HepG2 (cell line): Measurements from ENCODE around the gene PPP2R2B. TPM values are rescaled to one million over a fixed set of nuclear protein-coding genes. Genes with fewer than 3 reads are reported as not detected.

ENCODE experiments used
- ATAC-seq: fragments of 200-7000 bp; cut with Tn5 transposase; 3 replicates; pipeline ENCODE4 v1.9.1; 2020; ENCODE audit warnings: mild to moderate bottlenecking, moderate library complexity
- BruUV-seq: library from RNA; stranded (reverse); fragments of 400-500 nt; replicated peaks from 2 replicates; lab custom pipeline; 2021; lab: Mats Ljungman, UMichigan
- CTCF ChIA-PET: fragments of 300-600 bp; formaldehyde crosslinking; extraction: SDS; loops from one replicate; lab custom pipeline; 2021; ENCODE audit warnings: low total read pairs, inconsistent platforms, low intra/inter-chr PET ratio; lab: Yijun Ruan, JAX
- POLR2A ChIA-PET: fragments of 350-600 bp; sonication (Branson Sonifier 250); formaldehyde crosslinking; loops from one replicate; lab custom pipeline; 2020; ENCODE audit warnings: antibody characterized with exemption, inconsistent platforms; lab: Yijun Ruan, JAX
- DNase-seq: peaks from one replicate; pipeline ENCODE4 v3.0.0-alpha.2; 2015; ENCODE audit warnings: low spot score
- FAIRE-seq: peaks from 3 replicates; lab custom pipeline; 2011; peaks lifted over from hg19 to GRCh38; lab: Jason Lieb, UNC
- H2AFZ ChIP-seq: one replicate; pipeline ENCODE4 v1.6.1; 2011; ENCODE audit warnings: low read length, inconsistent platforms
- H3K27ac ChIP-seq: fragments of 300-600 bp; 3 replicates; pipeline ENCODE4 v1.8.0; 2011; ENCODE audit warnings: mixed run types, mild to moderate bottlenecking, mixed read lengths, low read length, inconsistent platforms; ENCODE audit not compliant: insufficient read depth; ENCODE audit errors: extremely low read length
- H3K27me3 ChIP-seq, 2 experiments: fragments of 200-600 bp in 1 of 2; 2 replicates in 1 of 2; 3 replicates in 1 of 2; pipeline versions ENCODE4 v1.6.0 to v1.8.0; 2011; ENCODE audit warnings: low read length in 2 of 2, mild to moderate bottlenecking in 2 of 2, moderate library complexity in 2 of 2, inconsistent platforms in 1 of 2; ENCODE audit not compliant: insufficient read depth in 2 of 2, control insufficient read depth in 1 of 2
- H3K36me3 ChIP-seq, 2 experiments: fragments of 200-600 bp in 1 of 2; replicated peaks in 1 of 2; 2 replicates in 1 of 2; 3 replicates in 1 of 2; pipeline versions ENCODE4 v1.5.1 to v1.8.0; 2011; ENCODE audit warnings: low read length in 2 of 2, inconsistent platforms in 1 of 2; ENCODE audit not compliant: insufficient read depth in 2 of 2, control insufficient read depth in 1 of 2
- H3K4me1 ChIP-seq: 2 replicates; pipeline ENCODE4 v1.5.1; 2012; ENCODE audit warnings: low read length, inconsistent platforms; ENCODE audit not compliant: insufficient read depth
- H3K4me2 ChIP-seq: 2 replicates; pipeline ENCODE4 v1.6.0; 2011; ENCODE audit warnings: low read depth, low read length, inconsistent platforms
- H3K4me3 ChIP-seq, 3 experiments: fragments of 200-600 bp in 1 of 3; sonication (generic), shearing (Covaris generic) in 1 of 3; replicated peaks in 1 of 3; 2 replicates each; pipeline ENCODE4 v1.5.1; 2011 to 2016; ENCODE audit warnings: low read length in 3 of 3, inconsistent platforms in 2 of 3, low read depth in 2 of 3, mild to moderate bottlenecking in 2 of 3, control low read depth in 1 of 3, mixed read lengths in 1 of 3; ENCODE audit not compliant: insufficient read depth in 1 of 3
- H3K79me2 ChIP-seq: one replicate; pipeline ENCODE4 v1.6.1; 2011; ENCODE audit warnings: low read length, inconsistent platforms; ENCODE audit not compliant: insufficient read depth
- H3K9ac ChIP-seq: 2 replicates; pipeline ENCODE4 v1.6.0; 2011; ENCODE audit warnings: mild to moderate bottlenecking, low read depth, low read length, inconsistent platforms; ENCODE audit not compliant: insufficient read depth
- H3K9me3 ChIP-seq: 2 replicates; pipeline ENCODE4 v1.5.1; 2012; ENCODE audit warnings: mild to moderate bottlenecking, low read length
- H4K20me1 ChIP-seq: 2 replicates; pipeline ENCODE4 v1.6.0; 2011; ENCODE audit warnings: inconsistent platforms, mild to moderate bottlenecking, low read length, moderate library complexity; ENCODE audit not compliant: insufficient read depth
- AHR ChIP-seq: IDR thresholded peaks from 2 replicates; pipeline ENCODE4 v1.6.1; 2018; ENCODE audit warnings: missing genetic modification reagents, missing compliant biosample characterization
- ATF7 ChIP-seq, 2 experiments: fragments of 450-650 bp in 1 of 2; sonication (generic) in 1 of 2; formaldehyde crosslinking in 1 of 2; IDR thresholded peaks; 2 replicates each; pipeline versions ENCODE4 v1.4.0 to v1.6.1; 2016 to 2020; ENCODE audit warnings: antibody characterized with exemption in 1 of 2, mild to moderate bottlenecking in 1 of 2, missing genetic modification reagents in 1 of 2
- ESRRA ChIP-seq: sonication (generic); formaldehyde crosslinking; IDR thresholded peaks from 2 replicates; pipeline ENCODE4 v1.5.1; 2020; ENCODE audit warnings: mild to moderate bottlenecking, low read depth, missing genetic modification reagents
- IKZF4 ChIP-seq: sonication (generic); formaldehyde crosslinking; IDR thresholded peaks from 2 replicates; pipeline ENCODE4 v1.5.1; 2020; ENCODE audit warnings: borderline replicate concordance, mild to moderate bottlenecking, low read depth, missing genetic modification reagents; ENCODE audit errors: not compliant biosample characterization
- NR2F1 ChIP-seq, 2 experiments: fragments of 450-650 bp in 1 of 2; formaldehyde crosslinking in 1 of 2; IDR thresholded peaks; 2 replicates each; pipeline versions ENCODE4 v1.5.0 to v1.6.1; 2016 to 2020; ENCODE audit warnings: mild to moderate bottlenecking in 1 of 2, missing compliant biosample characterization in 1 of 2, missing genetic modification reagents in 1 of 2, moderate library complexity in 1 of 2
- ZMAT5 ChIP-seq: sonication (generic); formaldehyde crosslinking; IDR thresholded peaks from 2 replicates; pipeline ENCODE4 v1.5.0; 2020; ENCODE audit warnings: mild to moderate bottlenecking, low read depth, missing genetic modification reagents, borderline replicate concordance
- ZMYM3 ChIP-seq: sonication (generic); formaldehyde crosslinking; IDR thresholded peaks from 2 replicates; pipeline ENCODE4 v1.5.1; 2020; ENCODE audit warnings: mild to moderate bottlenecking, missing genetic modification reagents
- ZNF703 ChIP-seq: sonication (generic); formaldehyde crosslinking; IDR thresholded peaks from 2 replicates; pipeline ENCODE4 v1.5.1; 2020; ENCODE audit warnings: missing genetic modification reagents, mild to moderate bottlenecking, moderate library complexity, borderline replicate concordance
- WGBS: methylation state at CpG from one replicate; pipeline ENCODE4 v1.1.6; 2017; ENCODE audit warnings: low lambda C conversion rate; 5-methylcytosine and 5-hydroxymethylcytosine counted together
- in situ Hi-C: cut with HindIII; loops from 2 replicates; pipeline ENCODE4 v1.10.0; 2017; ENCODE audit warnings: low pct_unique_long_range_greater_than_20kb; ENCODE audit not compliant: extremely low pct_ligation_motif_present
- intact Hi-C: fragments of 100-400 bp; cut with micrococcal nuclease; formaldehyde crosslinking; loops from one replicate; pipeline ENCODE4 v1.10.0; 2022; ENCODE audit not compliant: unreplicated experiment
- polyA plus RNA-seq, 8 experiments: library from polyadenylated mRNA; depleted of rRNA in 3 of 8; stranded (reverse) in 7 of 8; unstranded in 1 of 8; fragments of >200 nt; fragmentation: Illumina TruSeq in 4 of 8; extraction: Trizol in 4 of 8; gene quantifications; 2 replicates each; pipeline versions ENCODE4 v1.2.1 to v1.2.3, GENCODE V29; 2011 to 2016; ENCODE audit warnings: low read depth in 4 of 8, missing spikeins in 1 of 8, mixed read lengths in 1 of 8; ENCODE audit not compliant: insufficient read depth in 1 of 8
- total RNA-seq, 5 experiments: library from RNA; depleted of rRNA; stranded (reverse); fragments of >200 nt; fragmentation: Illumina TruSeq; extraction: Trizol; gene quantifications; 2 replicates each; pipeline ENCODE4 v1.2.3, GENCODE V29; 2016; ENCODE audit warnings: low read depth in 1 of 5
- TF ChIP-seq, protein P1 (sequence below): sonication (generic); formaldehyde crosslinking; IDR thresholded peaks from 2 replicates; pipeline ENCODE4 v1.4.0; 2020; ENCODE audit warnings: missing genetic modification reagents
- TF ChIP-seq, protein P2 (sequence below): sonication (generic); formaldehyde crosslinking; IDR thresholded peaks from 2 replicates; pipeline ENCODE4 v1.8.0; 2022; ENCODE audit warnings: mild to moderate bottlenecking, missing genetic modification reagents; ENCODE audit not compliant: insufficient replicate concordance
- TF ChIP-seq, protein P3 (sequence below): sonication (generic); formaldehyde crosslinking; IDR thresholded peaks from 2 replicates; pipeline ENCODE4 v1.4.0; 2020; ENCODE audit warnings: mild to moderate bottlenecking, missing genetic modification reagents

PPP2R2B gene
- total and polyA plus RNA-seq, 2 of the 13 experiments (the other 11 are each of a cell fraction or from before 2014, with no cell fraction given) = not detected

GRCh38 chr5:146643776-146644175 is 234.8 kb downstream of the PPP2R2B start (continued):
- no peak for TF ChIP-seq ZMAT5 (CRISPR knock-in tag)

GRCh38 chr5:146642410-146642809 is 236.1 kb downstream of the PPP2R2B start:
- ChIA-PET CTCF (no interaction called here), POLR2A (no interaction called here)
- Histone ChIP-seq H3K27ac (no peak overlapping the region), H3K27me3 (no peaks in the 10 kb centered on the region), H3K9me3 (no peaks in the 10 kb centered on the region), H3K4me2 (no peak overlapping the region), H2AFZ (no peak overlapping the region)
- no peak for FAIRE-seq
- peak; percentile 80 for TF ChIP-seq ATF7 (IDR thresholded peaks at IDR 0.05)
- no peak for TF ChIP-seq ATF7 (CRISPR knock-in tag; IDR thresholded peaks at IDR 0.05)
- no peak for TF ChIP-seq ZMYM3
- TF ChIP-seq, all 625 proteins: peak for 1
- Histone ChIP-seq H3K4me1 (no peaks in the 10 kb centered on the region), H3K4me3 (no peak overlapping the region), H3K79me2 (no peaks in the 10 kb centered on the region), H4K20me1 (no peaks in the 10 kb centered on the region), H3K36me3 (no peaks in the 10 kb centered on the region), H3K9ac (no peak overlapping the region)
- no TSS peak for BruUV-seq
- DNase-seq (no peak), ATAC-seq (no peak)
- intact Hi-C loops = no loop called here
- in situ Hi-C loops = no loop called here
- 21% methylated on average over 3 of the region's 3 CpGs for WGBS

GRCh38 chr5:146641941-146642340 is 236.6 kb downstream of the PPP2R2B start:
- intact Hi-C loops = no loop called here
- no peak for FAIRE-seq
- no peaks in the 10 kb centered on the region for H3K4me1 ChIP-seq
- no peak overlapping the region for H2AFZ ChIP-seq
- no peak overlapping the region for H3K4me3 ChIP-seq
- no TSS peak for BruUV-seq
- H3K9ac ChIP-seq = no peak overlapping the region
- no peak overlapping the region for H3K4me2 ChIP-seq
- ChIA-PET POLR2A (no interaction called here), CTCF (no interaction called here)
- no peaks in the 10 kb centered on the region for H3K27me3 ChIP-seq
- in situ Hi-C loops = no loop called here
- no peaks in the 10 kb centered on the region for H3K36me3 ChIP-seq
- no peaks in the 10 kb centered on the region for H4K20me1 ChIP-seq
- no peak for DNase-seq
- WGBS = 31% methylated on average over 3 of the region's 3 CpGs
- no peak overlapping the region for H3K27ac ChIP-seq
- H3K79me2 ChIP-seq = no peaks in the 10 kb centered on the region
- no peaks in the 10 kb centered on the region for H3K9me3 ChIP-seq
- no peak for ATAC-seq
- TF ChIP-seq NR2F1 (CRISPR knock-in tag; IDR thresholded peaks at IDR 0.05) = no peak
- no peak for TF ChIP-seq ESRRA
- TF ChIP-seq, protein P1, sequence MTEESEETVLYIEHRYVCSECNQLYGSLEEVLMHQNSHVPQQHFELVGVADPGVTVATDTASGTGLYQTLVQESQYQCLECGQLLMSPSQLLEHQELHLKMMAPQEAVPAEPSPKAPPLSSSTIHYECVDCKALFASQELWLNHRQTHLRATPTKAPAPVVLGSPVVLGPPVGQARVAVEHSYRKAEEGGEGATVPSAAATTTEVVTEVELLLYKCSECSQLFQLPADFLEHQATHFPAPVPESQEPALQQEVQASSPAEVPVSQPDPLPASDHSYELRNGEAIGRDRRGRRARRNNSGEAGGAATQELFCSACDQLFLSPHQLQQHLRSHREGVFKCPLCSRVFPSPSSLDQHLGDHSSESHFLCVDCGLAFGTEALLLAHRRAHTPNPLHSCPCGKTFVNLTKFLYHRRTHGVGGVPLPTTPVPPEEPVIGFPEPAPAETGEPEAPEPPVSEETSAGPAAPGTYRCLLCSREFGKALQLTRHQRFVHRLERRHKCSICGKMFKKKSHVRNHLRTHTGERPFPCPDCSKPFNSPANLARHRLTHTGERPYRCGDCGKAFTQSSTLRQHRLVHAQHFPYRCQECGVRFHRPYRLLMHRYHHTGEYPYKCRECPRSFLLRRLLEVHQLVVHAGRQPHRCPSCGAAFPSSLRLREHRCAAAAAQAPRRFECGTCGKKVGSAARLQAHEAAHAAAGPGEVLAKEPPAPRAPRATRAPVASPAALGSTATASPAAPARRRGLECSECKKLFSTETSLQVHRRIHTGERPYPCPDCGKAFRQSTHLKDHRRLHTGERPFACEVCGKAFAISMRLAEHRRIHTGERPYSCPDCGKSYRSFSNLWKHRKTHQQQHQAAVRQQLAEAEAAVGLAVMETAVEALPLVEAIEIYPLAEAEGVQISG (CRISPR knock-in tag) = no peak
- TF ChIP-seq AHR (CRISPR knock-in tag) = no peak
- TF ChIP-seq, protein P2, sequence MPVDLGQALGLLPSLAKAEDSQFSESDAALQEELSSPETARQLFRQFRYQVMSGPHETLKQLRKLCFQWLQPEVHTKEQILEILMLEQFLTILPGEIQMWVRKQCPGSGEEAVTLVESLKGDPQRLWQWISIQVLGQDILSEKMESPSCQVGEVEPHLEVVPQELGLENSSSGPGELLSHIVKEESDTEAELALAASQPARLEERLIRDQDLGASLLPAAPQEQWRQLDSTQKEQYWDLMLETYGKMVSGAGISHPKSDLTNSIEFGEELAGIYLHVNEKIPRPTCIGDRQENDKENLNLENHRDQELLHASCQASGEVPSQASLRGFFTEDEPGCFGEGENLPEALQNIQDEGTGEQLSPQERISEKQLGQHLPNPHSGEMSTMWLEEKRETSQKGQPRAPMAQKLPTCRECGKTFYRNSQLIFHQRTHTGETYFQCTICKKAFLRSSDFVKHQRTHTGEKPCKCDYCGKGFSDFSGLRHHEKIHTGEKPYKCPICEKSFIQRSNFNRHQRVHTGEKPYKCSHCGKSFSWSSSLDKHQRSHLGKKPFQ (CRISPR knock-in tag) = no peak
- no peak for TF ChIP-seq ZNF703 (CRISPR knock-in tag)
- TF ChIP-seq, protein P3, sequence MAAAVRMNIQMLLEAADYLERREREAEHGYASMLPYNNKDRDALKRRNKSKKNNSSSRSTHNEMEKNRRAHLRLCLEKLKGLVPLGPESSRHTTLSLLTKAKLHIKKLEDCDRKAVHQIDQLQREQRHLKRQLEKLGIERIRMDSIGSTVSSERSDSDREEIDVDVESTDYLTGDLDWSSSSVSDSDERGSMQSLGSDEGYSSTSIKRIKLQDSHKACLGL = no peak
- TF ChIP-seq IKZF4 (CRISPR knock-in tag) = no peak
